Activated T-helper 1 cell treated with anti-CD3 and anti-CD28 coated beads, Interleukin-12 subunit alpha, Interleukin-12 subunit beta, Interleukin-2, Interleukin-4 antibody, amounts not matched to agents 30 ng/mL and 10 ng/mL and 1 ng/mL, durations not matched to agents 14 hours and 24 hours and 36 hours (primary cell): ENCODE data around the gene UGT1A4. TPM values are rescaled to one million over a fixed set of nuclear protein-coding genes. Genes with fewer than 3 reads are reported as not detected.

Experiments used
- DNase-seq: peaks from one replicate; pipeline ENCODE4 v3.0.0; 2021; ENCODE audit warnings: low spot score
- H3K27ac Mint-ChIP-seq: one replicate; pipeline ENCODE4 v1.8.0; 2021; ENCODE audit warnings: mild to moderate bottlenecking, mixed read lengths
- H3K27me3 Mint-ChIP-seq: one replicate; pipeline ENCODE4 v1.8.0; 2022; ENCODE audit warnings: mild to moderate bottlenecking, moderate library complexity, mixed read lengths; ENCODE audit not compliant: insufficient read depth
- H3K36me3 Mint-ChIP-seq: one replicate; pipeline ENCODE4 v1.8.0; 2021; ENCODE audit warnings: low read depth, mixed read lengths
- H3K4me1 Mint-ChIP-seq: one replicate; pipeline ENCODE4 v1.8.0; 2021; ENCODE audit warnings: low read depth, mixed read lengths
- H3K4me3 Mint-ChIP-seq: one replicate; pipeline ENCODE4 v1.8.0; 2021; ENCODE audit warnings: mild to moderate bottlenecking, moderate library complexity, mixed read lengths
- H3K9me3 Mint-ChIP-seq: one replicate; pipeline ENCODE4 v1.8.0; 2021; ENCODE audit warnings: mixed read lengths
- intact Hi-C: fragments of 100-400 bp; cut with micrococcal nuclease; formaldehyde crosslinking; loops from one replicate; pipeline ENCODE4 v1.15.1; 2024
- total RNA-seq: library from RNA; stranded (reverse); gene quantifications from 2 replicates; pipeline ENCODE4 v1.2.3, GENCODE V29; 2022

Gene UGT1A4
- total RNA-seq: not detected in 2 replicates

DNA sequence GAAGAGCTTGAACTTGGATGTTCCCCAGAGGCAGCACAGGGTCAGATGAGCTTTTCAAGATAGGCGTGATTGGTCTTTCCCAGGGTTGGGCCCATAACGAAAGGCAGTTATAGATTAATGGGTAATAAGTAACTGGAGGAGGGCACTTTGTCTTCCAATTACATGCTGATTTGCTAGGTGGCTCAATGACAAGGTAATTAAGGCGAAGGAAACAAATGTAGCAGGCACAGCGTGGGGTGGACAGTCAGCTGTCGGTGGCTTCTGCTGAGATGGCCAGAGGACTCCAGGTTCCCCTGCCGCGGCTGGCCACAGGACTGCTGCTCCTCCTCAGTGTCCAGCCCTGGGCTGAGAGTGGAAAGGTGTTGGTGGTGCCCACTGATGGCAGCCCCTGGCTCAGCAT, at the start of gene UGT1A4:
TSS of gene UGT1A4 (plus strand) at position 185 of the 400 bp plus-strand sequence. CDS start at position 270, 85 bp downstream.
- Mint-ChIP-seq H3K9me3 (no peaks in the 10 kb centered on the region), H3K27ac (no peak within 1 kb of the TSS), H3K27me3 (peaks cover 11% of the 10 kb centered on the region), H3K4me3 (no peak within 1 kb of the TSS), H3K36me3 (no peaks in the 10 kb centered on the region), H3K4me1 (no peaks in the 10 kb centered on the region)
- no peak for DNase-seq
- intact Hi-C loops: no loop called here

DNA sequence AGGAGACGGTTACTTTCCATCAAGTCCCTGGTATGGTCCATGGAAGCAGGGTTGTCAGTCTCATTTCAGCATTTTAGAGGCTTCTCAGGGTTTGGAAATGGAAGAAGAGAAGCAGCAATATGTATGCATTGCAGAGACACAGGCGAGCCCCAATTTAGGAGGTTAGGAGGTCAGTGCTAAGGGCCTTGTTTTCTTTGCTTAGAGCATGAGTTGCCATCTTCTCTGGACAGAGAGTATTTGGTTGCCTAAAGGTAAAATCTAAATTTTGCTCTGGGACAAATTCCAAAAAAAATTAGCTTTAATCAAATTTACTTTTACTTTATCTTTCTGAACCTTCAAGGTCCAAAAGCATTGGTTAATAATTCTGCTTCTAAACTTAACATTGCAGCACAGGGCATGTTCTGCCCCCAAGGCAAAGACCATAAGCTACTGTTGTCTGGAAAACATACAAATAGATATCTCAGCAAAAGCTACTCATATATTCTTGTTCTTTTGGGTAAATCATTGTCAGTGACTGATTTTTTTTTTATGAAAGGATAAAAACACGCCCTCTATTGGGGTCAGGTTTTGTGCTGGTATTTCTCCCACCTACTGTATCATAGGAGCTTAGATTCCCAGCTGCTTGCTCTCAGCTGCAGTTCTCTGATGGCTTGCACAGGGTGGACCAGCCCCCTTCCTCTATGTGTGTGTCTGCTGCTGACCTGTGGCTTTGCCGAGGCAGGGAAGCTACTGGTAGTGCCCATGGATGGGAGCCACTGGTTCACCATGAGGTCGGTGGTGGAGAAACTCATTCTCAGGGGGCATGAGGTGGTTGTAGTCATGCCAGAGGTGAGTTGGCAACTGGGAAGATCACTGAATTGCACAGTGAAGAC, 47.0 kb upstream of the UGT1A4 start, which contains the start of gene UGT1A9:
TSS of gene UGT1A9 (plus strand) at position 609 of the 872 bp plus-strand sequence. CDS start at position 646, 37 bp downstream.
- intact Hi-C loops: no loop called here
- Mint-ChIP-seq H3K9me3 (no peaks in the 10 kb centered on the region), H3K27me3 (peaks cover 6% of the 10 kb centered on the region), H3K4me3 (no peak within 1 kb of the TSS), H3K36me3 (no peaks in the 10 kb centered on the region), H3K27ac (no peak within 1 kb of the TSS), H3K4me1 (no peaks in the 10 kb centered on the region)
- DNase-seq: no peak

DNA sequence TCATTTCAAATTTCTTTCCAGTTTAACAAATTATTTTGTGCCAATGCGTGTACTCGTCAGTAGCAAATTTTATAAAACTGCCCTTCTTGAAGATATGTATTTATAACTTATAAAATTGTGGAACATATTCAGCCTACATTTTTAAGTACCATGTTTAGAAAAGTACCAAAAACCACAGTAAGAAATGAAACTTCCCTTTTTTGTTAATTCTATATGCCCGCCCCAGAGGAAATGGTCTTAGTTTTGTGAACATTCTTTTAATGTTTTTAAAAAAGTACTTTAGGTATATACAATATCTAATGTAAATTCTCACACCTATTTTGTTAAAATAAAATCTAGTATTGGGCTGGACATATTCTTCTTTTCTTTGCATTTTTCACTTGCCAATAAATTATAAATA, 45.6 kb upstream of the UGT1A4 start:
- H3K4me1 Mint-ChIP-seq: no peaks in the 10 kb centered on the region
- intact Hi-C loops: no loop called here

DNA sequence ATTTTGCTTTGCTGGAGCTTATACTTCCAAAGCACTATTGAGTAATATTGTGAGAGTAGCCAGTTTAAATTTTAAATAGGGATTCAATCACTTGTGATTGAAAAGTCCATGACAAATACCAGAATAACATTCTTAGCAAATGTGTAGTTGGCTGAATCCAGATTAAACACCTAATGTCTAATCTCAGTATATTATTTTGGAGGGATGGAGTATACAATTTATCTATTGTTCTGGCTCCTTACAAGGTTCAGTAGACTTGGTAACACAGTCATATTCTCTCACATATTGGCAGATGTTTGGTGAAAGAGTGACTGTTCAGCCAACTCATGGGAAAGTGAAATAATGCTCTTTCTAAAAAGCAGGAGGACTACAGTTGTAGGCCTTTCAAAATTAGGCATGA, 44.6 kb upstream of the UGT1A4 start:
- intact Hi-C loops: no loop called here
- no peak for DNase-seq
- Mint-ChIP-seq H3K9me3 (no peaks in the 10 kb centered on the region), H3K4me1 (no peaks in the 10 kb centered on the region), H3K4me3 (no peak overlapping the region), H3K27me3 (peaks cover 4% of the 10 kb centered on the region), H3K27ac (no peak overlapping the region), H3K36me3 (no peaks in the 10 kb centered on the region)

More for the DNA sequence above, 45.6 kb upstream of the UGT1A4 start:
- Mint-ChIP-seq H3K36me3 (no peaks in the 10 kb centered on the region), H3K27me3 (peaks cover 9% of the 10 kb centered on the region), H3K9me3 (no peaks in the 10 kb centered on the region), H3K27ac (no peak overlapping the region), H3K4me3 (no peak overlapping the region)
- no peak for DNase-seq

DNA sequence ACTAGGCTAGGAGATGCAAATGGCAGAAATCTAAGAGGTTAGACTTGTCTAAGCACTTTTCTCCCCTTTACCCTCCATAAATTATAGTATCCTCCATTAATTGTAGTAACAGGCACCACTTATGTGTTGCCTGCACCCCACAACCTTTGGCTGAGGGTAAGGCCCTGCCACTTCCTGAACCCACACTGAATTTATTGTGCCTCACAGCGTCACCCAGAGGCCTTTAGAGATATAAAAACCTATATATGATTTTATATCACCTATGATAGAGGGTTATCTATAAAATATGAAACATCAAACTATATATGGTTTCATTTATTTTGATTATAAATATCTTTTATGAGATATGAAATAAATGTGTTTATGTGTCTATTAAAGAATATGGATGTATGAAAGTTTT, 44.2 kb upstream of the UGT1A4 start:
- Mint-ChIP-seq H3K36me3 (no peaks in the 10 kb centered on the region), H3K27me3 (peaks cover 4% of the 10 kb centered on the region), H3K4me3 (no peak overlapping the region), H3K9me3 (no peaks in the 10 kb centered on the region), H3K4me1 (no peaks in the 10 kb centered on the region), H3K27ac (no peak overlapping the region)
- DNase-seq: no peak
- intact Hi-C loops: no loop called here

DNA sequence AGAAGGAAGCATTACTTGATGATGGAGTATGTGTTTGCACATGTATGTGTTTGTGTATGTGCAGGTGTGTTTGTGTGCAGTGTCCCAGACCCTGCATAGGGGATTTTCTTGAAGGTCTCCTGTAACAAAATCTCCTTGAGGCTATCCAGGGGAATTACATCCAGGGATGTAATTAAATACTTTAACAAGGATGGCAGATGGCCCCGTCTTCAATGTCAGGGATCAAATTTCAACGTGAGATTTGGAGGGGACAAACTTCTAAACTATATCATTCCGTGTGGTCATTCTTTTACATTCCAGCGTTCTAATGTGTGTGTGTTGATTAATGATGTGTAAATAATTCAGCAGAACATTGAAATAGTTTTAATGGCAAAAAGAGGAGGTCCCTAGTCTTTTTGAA, 43.5 kb upstream of the UGT1A4 start:
- DNase-seq: no peak
- Mint-ChIP-seq H3K4me3 (no peak overlapping the region), H3K9me3 (no peaks in the 10 kb centered on the region), H3K27ac (no peak overlapping the region), H3K36me3 (no peaks in the 10 kb centered on the region), H3K27me3 (peaks cover 4% of the 10 kb centered on the region), H3K4me1 (no peaks in the 10 kb centered on the region)
- intact Hi-C loops: no loop called here

DNA sequence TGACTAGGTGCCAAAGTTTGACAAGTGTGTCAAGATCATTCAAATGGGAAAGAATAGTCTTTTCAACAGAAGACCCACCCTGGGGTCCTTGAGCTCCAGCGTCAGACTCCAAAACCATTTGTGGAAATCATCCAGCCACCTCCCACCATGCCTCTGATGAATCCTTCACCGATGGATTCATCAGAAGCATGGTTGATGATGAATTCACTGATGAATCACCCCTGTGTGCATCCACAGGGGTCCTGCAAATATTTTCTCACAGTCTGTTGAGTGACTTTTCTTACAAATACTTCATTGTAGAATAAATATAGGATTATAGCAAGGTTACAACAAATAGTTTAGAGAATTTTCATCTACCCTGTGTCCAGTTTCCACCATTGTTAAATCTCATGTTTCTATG, 42.5 kb upstream of the UGT1A4 start:
- intact Hi-C loops: no loop called here
- no peak overlapping the region for H3K4me3 Mint-ChIP-seq
- no peak overlapping the region for H3K27ac Mint-ChIP-seq

DNA sequence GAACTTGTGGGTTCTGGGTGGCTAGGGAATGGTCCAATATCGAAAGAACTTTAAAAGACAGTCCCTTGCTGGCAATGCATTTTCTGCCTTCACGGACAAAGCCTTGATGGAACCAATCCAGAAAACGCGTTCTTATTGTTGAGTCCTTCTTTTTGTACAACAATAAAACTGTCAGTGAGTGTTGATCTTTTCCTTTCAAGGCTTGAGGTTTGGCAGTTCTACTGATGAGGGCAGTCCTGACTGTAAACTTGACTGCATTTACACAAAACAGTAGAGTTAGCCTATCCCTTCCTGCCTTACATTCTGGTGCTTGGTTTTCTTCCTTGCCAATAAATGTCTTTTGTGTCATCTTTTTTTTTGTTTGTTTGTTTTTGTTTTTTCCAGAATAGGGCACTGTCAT, 39.3 kb upstream of the UGT1A4 start:
- no peaks in the 10 kb centered on the region for H3K36me3 Mint-ChIP-seq
- intact Hi-C loops: no loop called here
- no peak overlapping the region for H3K4me3 Mint-ChIP-seq

More for the DNA sequence above, 42.5 kb upstream of the UGT1A4 start:
- Mint-ChIP-seq H3K36me3 (no peaks in the 10 kb centered on the region), H3K9me3 (no peaks in the 10 kb centered on the region), H3K27me3 (peaks cover 4% of the 10 kb centered on the region), H3K4me1 (no peaks in the 10 kb centered on the region)
- no peak for DNase-seq

DNA sequence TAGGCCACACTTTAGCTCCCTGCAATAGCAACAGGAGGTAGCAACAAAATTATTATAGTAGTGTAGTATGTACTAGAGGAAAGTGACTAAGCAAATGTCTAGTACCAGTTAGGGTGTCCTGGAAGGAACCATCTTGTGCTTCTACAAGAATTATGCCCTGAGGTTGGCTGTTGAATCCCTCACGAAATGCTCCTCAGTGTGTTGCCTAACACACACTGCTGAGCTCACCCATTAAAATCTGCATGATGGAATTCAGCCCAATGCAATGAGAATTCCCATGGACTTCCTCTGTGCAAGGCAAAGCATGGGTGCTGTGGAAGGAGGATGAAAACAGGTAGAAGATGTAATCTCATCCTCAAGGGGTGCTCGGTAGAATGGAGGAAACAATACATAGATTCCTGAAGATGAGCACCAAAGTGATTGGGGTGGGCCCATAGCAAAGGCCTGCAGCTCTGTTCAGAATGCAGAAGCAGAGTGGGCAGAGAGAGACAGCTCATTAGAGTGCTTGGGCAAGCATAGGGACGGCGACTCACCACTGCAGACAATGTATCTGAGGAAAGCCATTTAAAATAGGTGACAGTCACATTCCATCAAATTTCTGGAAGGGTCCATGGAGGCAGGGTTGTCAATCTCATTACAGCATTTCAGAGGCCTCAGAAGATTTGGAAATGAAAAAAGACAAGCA, 38.0 kb upstream of the UGT1A4 start:
- H3K27ac Mint-ChIP-seq: no peak overlapping the region
- H3K36me3 Mint-ChIP-seq: no peaks in the 10 kb centered on the region
- no peak for DNase-seq
- peaks cover 4% of the 10 kb centered on the region for H3K27me3 Mint-ChIP-seq
- intact Hi-C loops: no loop called here
- H3K4me1 Mint-ChIP-seq: no peaks in the 10 kb centered on the region
- H3K4me3 Mint-ChIP-seq: no peak overlapping the region
- H3K9me3 Mint-ChIP-seq: no peaks in the 10 kb centered on the region

More for the DNA sequence above, 39.3 kb upstream of the UGT1A4 start:
- Mint-ChIP-seq H3K9me3 (no peaks in the 10 kb centered on the region), H3K4me1 (no peaks in the 10 kb centered on the region), H3K27ac (no peak overlapping the region), H3K27me3 (peaks cover 4% of the 10 kb centered on the region)
- DNase-seq: no peak

DNA sequence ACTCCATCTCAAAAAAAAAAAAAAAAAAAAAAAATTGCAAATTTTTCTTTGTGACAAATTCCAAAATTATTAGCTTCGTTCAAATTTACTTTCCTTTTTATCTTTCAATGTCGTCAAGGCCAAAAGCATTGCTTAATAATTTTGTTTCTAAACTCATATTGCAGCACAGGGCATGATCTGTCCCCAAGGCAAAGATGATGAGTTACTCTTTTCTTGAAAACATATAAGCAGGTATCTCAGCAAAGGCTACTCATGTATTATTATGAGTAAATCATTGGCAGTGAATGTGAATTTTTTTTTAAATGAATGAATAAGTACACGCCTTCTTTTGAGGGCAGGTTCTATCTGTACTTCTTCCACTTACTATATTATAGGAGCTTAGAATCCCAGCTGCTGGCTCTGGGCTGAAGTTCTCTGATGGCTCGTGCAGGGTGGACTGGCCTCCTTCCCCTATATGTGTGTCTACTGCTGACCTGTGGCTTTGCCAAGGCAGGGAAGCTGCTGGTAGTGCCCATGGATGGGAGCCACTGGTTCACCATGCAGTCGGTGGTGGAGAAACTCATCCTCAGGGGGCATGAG, 36.9 kb upstream of the UGT1A4 start, which contains the start of gene UGT1A7:
TSS of gene UGT1A7 (plus strand) at position 381 of the 579 bp plus-strand sequence. CDS start at position 418, 37 bp downstream.
- H3K4me1 Mint-ChIP-seq: no peaks in the 10 kb centered on the region
- DNase-seq: no peak
- no peaks in the 10 kb centered on the region for H3K36me3 Mint-ChIP-seq
- H3K27ac Mint-ChIP-seq: no peak within 1 kb of the TSS
- H3K9me3 Mint-ChIP-seq: no peaks in the 10 kb centered on the region
- H3K4me3 Mint-ChIP-seq: no peak within 1 kb of the TSS
- peaks cover 2% of the 10 kb centered on the region for H3K27me3 Mint-ChIP-seq
- intact Hi-C loops: no loop called here

DNA sequence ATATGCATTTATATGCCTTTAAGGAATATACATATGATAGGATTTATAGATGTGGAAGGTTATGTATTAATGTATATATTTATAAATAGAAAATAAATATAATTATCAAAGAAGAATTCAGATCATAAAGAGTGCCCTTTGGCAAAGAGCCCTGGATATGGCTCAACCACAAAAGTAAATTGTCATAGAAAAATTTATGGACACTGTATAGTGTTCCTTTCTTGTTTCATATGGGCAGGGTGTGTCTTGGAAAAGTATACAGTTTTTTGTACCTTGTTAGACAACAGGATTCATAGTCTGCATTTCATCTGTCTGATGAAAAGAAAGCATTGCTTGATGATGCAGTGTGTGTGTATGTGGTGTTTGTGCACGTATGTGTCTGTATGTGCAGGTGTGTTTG, 33.9 kb upstream of the UGT1A4 start:
- Mint-ChIP-seq H3K36me3 (no peaks in the 10 kb centered on the region), H3K27ac (no peak overlapping the region), H3K4me1 (no peaks in the 10 kb centered on the region), H3K4me3 (no peak overlapping the region), H3K9me3 (no peaks in the 10 kb centered on the region), H3K27me3 (peaks cover 6% of the 10 kb centered on the region)
- no peak for DNase-seq
- intact Hi-C loops: no loop called here

DNA sequence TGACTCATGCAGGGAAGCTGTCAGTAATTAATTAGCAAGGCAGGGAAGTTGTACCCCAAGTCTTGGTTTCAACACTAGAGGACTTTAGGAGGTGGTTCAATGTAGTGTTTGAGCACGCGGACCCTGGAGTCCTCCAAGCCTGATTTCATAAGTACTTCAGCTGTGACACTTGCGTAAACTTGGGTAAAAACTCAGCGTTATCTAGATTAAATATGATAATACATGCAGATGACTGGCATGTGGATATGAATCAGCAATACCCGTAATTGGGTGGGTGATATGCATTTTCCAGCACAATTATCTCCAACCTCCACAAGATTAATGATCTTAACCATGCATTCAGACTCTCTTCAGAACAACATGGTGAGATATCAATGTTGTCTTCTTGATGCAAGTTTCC, 31.6 kb upstream of the UGT1A4 start:
- no peak for DNase-seq
- H3K27me3 Mint-ChIP-seq: peaks cover 10% of the 10 kb centered on the region
- no peak overlapping the region for H3K27ac Mint-ChIP-seq
- H3K4me3 Mint-ChIP-seq: no peak overlapping the region
- no peaks in the 10 kb centered on the region for H3K9me3 Mint-ChIP-seq
- no peaks in the 10 kb centered on the region for H3K4me1 Mint-ChIP-seq
- no peaks in the 10 kb centered on the region for H3K36me3 Mint-ChIP-seq
- intact Hi-C loops: no loop called here

DNA sequence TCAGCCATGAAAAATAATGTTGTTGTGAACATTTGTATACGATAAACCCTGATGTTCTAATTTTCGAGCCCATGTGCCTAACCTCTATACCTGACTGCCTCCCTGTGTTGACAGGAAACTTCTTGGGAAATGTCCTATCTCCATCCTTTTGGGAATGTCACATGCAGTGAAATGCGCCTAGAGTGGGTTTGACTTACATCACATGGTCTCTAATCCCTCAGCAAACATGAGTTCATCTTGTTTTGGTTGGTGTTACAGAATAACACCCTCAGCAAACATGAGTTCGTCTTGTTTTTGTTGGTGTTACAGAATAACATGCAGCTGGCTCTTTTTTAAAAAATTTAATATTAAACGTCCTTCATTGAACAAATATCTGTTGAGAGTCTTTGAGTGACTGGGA, 30.2 kb upstream of the UGT1A4 start:
- H3K36me3 Mint-ChIP-seq: no peaks in the 10 kb centered on the region
- no peaks in the 10 kb centered on the region for H3K9me3 Mint-ChIP-seq
- H3K4me1 Mint-ChIP-seq: no peaks in the 10 kb centered on the region
- no peak overlapping the region for H3K4me3 Mint-ChIP-seq
- intact Hi-C loops: no loop called here
- no peak for DNase-seq
- no peak overlapping the region for H3K27ac Mint-ChIP-seq
- H3K27me3 Mint-ChIP-seq: peaks cover 10% of the 10 kb centered on the region
